ENCODE data around the gene SLC4A1.
A peak's percentile ranks its signal among the peaks of the same experiment; 100 is the strongest.
"Not testable (repeated sequence)": the region's sequence is repeated elsewhere in the genome, so short reads cannot be mapped to it uniquely, and the experiment has no call there.

SLC4A1 gene

DNA sequence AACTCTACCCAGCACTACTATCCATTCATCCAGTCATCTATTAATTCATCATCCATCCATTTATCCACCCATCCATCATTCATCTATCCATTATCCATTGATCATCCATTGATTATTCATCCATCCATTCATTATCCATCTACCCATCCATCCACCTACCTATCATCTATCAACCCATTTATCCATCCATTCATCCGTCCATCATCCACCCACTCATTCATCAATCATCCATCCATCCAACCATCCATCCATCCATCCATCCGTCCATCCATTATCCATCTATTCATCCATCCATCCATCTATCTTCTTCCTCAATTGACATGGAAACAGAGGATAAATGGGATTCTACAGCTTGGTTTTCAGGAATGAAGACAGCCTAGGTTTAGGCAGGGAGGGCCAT lies 12.0 kb downstream of the SLC4A1 start:
- DNase-seq, result no peak

DNA sequence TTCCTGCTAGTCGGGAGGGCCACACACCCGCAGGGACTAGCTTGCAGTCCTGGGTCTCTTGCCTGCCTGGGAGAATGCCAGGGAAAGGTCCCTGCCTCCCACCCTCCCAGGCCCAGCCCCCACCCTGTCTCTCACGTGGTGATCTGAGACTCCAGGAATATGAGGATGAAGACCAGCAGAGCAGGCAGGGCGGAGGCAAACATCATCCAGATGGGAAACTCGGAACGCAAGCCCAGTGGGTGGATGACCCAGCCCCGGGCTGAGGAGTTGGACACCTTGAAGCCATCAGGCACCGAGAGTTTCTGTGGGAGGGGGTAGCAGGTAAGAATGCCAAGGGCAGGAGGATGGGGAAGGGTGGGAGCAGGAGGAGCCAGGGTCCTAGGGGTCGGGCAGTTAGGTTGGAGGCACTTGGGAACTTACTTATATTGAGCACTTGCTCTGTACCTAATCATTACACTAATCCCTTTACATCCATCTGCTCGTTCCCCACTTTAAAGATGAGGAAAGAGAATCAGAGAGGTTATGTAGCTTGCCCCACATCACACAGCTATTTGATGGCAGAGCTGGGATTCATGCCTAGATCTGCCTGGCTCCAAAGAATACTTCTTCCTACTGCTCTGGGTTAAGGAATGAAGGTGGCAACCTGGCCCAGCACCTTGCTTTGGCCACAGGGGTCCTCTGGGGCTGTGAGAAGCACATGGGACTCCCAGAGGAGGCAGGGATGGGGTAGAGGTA lies 13.4 kb downstream of the SLC4A1 start:
- no peak for DNase-seq

DNA sequence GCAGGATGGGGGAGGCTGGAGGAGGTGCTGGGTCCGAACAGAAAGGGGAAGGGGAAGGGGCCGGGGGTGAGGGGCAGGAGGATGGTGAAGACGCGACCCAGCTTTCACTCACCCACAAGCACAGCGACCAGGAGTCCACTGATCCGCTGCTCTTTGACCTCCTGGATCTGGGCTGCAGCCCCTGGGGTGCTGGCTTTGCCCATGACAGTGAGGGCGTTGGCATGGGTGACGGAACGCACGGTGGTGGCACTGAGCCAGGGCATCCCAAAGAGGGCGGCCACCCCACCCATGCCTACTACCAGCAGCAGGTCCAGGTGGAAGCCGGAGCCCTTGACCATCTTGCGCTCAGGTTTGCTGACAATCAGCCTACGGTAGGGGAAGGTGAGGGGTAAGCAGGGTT lies 14.9 kb downstream of the SLC4A1 start:
- no peak for DNase-seq

DNA sequence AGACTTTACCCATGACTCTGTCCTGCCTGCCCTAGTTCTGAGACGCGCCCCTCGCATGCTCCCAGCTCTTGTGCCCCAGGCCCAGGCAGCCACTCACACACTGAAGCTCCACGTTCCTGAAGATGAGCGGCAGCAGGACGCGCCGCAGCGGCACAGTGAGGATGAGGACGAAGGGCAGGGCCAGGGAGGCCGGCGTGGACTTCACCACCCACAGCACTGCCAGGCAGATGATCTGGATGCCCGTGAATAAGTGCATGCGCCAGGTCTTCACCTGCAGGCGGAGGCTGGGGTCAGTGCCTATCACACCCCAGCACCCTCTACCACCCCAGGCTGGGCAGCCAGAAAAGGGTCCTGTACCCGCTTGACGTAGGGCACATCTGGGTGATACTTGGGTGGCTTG lies 16.9 kb downstream of the SLC4A1 start:
- DNase-seq, result no peak

DNA sequence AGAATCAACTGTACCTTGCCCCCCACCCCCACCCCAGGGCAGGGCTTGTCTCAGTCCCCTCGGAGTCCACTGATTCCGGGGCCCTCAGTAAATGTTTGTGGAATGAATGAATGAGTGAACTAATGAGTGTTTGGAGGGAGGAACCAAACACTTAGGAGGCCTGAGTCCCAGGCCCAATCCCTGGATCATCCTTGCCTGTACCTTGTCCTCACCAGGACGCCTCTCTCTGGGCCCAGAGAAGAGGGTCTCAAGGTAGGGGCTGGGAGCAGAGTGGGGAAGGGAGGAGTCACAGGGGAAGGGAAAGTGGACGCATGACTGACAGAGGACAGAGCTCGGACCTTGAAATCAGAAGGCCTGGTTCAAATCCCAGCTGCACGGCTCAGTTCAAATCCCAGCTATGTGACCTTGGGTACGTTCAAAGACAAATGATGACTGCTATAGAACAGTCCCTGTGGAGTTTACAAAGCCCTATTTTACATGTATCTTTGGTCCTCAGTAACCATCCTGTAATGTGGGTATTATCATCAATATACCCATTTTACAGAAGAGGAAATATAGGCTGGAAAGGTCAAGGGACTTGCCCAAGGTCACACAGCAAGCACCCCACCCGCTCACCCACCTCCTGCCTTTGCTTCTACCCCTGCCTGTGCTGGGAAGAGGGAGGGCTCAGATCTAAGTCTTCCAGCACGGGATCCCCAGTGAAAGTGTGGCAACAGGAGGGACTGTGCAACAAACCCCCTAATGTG lies 18.3 kb downstream of the SLC4A1 start:
- no peak for DNase-seq

DNA sequence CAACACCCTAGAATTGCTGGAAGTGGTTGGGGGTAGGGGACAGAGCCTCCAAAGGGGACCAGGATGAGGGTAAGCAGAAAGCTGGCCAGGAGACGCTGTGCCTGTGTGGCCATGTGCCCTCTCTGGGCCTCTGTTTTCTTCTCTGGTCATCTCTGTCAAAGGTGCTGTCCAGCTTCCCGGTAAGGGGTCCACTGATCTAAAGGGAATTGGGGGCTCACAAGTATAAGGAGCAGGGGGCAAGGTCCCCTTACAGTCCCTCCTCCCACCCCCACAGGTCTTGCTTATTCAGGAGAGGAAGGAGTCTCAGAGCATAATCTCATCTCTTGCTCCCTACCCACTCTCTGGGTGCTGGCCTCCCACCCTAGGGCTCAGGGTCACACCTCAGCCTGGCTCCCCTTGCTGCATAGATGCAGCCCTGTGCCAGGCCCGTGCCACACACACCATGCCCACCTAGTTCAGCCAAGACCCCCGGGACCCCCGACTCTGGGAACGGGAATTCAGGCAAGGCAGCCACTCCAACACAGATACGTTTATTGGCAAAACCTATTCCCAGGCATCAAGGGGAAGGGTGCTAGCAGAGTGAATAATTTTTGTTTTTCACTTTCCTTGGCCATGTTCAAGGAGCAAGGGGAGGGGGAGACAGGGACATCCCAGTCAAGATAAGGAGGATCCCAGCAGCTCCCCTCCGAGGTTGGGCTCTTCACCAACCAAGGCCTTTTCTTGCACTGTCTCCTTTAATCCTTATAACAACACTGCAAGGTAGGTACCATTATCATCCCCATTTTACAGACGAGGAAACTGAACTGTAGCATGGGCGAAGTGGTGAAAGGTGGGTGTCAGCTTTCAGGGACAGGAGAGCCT lies 19.8 kb downstream of the SLC4A1 start:
- DNase-seq, result no peak

DNA sequence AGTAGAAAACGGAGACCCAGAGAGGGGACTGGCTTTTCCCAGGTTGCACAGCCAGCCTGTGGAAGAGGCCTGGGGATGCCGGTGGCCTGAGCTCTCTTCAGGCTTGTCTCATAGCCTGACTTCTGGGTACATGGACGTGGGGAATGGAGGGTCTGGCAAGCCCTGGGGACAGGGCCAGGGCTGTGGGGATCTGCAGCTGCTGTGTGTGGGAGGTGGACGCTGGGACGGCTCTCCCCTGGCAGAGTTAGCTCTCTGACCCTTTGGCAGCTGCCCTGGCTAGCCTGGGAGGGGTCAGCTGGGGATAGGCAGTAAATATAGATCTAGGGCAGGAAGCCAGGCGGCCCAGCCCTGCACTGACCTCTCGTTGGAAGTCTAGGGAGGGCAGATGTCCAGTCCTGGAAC lies 20.5 kb downstream of the SLC4A1 start:
- DNase-seq, result no peak

DNA sequence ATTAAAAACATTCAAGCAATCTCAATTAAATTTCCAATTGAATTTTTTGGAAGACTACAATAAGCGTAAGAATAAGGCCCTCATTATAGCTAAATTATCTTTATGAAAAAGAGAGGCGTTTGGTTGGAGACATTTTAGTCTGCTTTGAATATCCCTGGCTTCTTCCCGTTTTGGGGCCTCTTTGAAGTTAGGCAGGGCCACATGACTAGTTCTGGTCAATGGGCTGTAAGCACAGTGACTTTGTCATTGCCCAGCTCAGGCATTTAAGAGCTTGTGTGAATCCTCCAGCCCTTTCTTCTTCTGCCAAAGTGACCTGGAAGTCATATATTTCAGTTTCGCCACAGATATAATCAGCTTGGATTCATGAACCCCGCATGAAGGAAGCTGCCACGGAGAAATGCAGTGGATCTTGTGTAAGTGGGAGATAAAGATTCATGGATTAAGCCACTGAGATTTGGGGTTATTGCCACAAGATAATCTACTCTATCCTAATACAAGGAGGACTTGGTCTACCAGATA lies 26.8 kb downstream of the SLC4A1 start:
- no peak for DNase-seq

DNA sequence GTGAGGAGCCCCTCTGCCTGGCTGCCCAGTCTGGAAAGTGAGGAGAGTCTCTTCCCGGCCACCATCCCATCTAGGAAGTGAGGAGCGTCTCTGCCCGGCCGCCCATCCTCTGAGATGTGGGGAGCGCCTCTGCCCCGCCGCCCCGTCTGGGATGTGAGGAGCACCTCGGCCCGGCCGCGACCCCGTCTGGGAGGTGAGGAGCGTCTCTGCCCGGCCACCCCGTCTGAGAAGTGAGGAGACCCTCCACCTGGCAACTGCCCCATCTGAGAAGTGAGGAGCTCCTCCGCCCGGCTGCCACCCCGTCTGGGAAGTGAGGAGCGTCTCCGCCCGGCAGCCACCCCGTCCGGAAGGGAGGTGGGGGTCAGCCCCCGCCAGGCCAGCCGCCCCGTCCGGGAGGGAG lies 30.0 kb downstream of the SLC4A1 start:
- DNase-seq, result not testable (repeated sequence)

DNA sequence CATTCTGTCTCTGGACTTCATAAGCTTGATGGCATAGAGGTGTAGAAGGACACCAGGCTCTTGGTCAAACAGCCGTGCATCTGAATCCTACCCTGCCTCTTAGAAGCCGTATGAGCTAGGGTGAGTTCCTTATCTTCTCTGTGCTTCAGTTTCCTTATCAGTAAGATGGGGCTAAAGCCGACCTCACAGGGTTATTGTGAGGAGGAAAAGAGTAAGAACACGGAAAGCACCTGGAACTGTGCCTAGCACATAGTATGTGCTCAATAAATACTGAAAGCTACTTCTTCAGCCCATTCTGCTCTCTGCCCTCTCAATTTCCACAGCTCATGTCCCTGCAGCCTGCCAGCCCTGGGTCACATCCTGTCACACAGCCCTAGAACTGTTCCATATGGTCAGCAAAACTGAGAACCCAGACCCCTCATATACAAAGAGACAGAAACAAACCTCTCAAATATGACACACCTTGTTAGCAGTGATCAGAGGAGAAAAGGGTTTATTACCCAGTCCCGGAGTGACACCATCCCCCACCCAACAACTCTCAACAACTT lies 31.4 kb downstream of the SLC4A1 start:
- no peak for DNase-seq

DNA sequence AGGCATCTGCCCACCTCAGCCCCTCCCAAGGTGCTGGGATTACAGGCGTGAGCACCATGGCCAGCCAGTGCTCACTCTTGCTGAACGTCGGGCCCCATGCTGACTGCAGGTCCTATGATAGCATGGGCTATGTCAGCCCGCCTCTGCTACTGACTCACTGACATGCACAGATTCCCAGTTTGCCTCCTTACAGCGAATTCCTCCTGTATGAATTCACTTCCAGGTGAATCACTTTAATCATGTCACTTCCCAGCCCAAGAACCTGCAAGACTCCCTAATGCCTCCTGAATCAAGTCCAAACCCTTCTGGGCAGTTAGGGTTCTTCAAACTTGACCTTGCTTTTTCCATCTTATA lies 32.4 kb downstream of the SLC4A1 start:
- peak; percentile 69 for DNase-seq

DNA sequence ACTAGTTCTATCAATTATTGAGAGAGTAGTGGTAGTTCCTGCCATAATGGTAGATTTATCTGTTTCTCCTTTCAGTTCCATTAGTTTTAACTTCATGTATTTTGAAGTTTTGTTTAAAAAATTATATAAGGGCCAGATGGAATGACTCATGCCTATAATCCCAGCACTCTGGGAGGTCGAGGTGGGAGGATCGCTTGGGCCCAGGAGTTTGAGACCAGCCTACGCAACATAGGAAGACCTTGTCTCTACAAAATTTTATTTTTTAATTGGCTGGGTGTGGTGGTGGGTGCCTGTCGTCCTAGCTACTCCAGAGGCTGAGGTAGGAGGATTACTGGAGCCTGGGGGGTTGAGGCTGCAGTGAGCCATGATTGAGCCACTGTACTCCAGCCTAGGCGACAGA lies 34.4 kb downstream of the SLC4A1 start:
- DNase-seq, result no peak

DNA sequence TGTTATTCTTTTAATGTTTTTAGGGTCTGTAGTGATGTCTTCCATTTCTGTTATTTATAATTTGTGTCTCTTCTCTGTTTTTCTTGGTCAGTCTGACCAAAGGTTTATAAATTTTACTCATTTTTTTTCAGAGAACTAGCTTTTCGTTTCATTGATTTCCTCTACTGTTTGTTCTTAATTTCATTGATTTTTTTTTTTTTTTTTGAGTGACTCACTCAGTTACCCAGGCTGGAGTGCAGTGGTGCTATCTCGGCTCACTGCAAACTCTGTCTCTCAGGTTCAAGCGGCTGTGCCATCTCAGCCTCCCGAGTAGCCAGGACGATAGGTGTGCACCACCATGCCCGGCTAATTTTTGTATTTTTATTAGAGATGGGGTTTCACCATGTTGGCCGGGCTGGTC lies 35.9 kb downstream of the SLC4A1 start:
- DNase-seq, result no peak

DNA sequence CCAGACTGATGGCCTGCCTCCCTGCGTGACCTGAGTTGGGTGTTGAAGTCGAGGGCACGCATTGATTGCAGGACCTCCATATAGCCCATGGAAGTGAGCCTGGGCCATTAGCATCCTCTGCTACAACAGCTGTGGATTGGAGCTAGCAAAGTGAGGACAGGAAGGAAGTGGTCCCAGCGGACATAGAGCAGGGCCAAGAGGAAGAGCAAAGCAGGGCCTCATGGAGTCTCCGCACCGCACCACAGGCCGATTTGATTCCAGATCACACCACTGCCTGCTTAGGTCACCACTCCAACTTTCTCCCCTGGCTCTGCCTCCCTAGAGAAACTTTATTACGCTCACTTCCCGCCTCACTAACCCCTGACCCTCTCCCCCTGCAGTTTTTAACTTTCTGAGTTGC lies 37.8 kb downstream of the SLC4A1 start:
- DNase-seq, result no peak

DNA sequence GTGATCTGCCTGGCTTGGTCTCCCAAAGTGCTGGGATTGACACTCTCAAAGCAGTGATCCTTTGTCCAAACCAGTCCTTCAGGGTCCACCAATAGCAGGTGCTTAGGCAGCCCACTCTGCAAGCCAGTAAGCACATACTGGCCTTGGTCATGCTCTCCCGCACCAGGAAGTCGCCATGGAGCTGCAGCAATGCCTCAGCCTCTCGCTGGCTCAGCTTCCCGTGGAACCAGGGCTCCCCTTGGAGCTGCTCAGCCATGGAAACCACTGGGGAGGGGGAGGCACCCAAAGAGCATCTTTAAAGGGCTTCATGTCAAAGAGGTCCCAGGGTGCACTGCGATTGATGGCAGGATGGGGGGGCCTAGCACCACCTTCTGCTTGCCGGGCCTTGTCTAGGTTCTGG lies 38.8 kb downstream of the SLC4A1 start:
- DNase-seq, result no peak

DNA sequence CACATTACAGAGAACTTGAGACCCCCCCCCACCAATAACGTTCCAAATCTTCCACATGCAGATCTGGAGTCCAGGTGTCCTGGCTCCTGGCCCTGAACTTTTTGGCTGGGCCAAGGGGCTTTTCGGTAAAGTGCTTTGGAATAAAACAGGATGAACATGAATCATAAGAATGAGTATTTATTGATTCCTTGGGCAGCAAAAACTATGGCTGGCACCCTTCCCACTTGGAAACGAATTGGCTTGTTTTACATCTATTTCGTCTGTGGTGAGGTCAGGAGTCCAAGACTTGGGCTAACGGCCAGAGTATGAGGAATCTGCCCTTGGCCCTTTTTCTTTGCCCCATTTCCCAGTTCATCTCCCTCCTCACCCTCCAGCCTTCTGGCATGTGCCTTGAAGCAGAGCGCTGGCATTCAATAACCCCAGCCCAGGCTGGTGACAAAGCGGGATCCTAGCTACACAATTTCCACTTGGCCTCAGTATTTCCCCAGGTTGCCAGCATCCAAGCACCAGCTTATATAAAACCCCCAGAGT lies 44.3 kb downstream of the SLC4A1 start:
- DNase-seq, result peak; percentile 83

DNA sequence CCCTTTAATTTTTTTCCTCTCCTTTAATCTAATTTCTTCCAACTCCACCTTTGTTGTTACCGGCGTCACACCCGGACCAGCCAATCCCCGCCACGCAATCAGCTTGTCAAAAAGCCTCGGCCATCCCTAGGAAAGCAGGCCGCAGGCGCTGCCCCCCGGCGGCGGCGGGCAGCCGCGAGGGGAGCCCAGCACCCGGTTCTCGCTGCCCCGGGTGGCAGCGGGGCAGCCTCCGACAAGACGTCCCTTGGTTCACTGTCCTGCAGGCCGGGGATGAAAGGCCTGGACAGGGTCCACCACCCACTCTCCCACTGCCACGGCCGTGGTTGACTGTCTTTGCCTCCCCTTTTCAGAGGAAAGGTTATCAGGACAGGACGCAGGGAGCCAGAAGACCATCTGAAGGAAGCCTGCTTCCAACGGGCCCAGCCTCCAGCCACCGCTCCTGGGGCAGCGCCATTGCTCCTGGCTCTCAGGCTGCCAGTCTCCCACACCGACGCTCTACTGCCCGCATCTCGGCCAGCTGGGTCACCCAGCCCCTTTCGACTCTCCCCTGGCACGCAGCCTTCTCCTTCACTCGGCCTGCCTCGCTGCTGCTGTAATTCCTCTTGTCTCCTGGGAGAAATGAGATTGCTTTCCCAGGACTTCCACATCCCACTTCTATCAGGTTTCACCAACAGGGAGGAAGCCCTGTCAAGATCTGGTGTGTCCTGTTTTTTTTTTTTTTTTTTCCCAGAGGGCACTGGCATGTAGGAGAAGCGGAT lies 45.6 kb downstream of the SLC4A1 start:
- DNase-seq, result peak; percentile 78

DNA sequence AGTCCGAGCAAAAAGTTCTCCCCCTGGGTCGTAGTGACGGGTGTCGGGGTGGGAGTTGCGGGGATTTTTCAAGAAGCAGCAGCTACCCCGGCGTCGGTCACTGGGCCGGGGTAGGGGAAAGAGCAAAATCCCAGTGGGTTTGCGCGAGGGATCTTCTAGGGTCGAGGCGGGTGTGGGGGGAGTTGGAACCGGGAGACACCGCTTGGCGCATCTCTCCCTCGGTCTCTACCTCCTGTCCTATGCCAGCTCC lies 46.1 kb downstream of the SLC4A1 start:
- DNase-seq, result no peak

DNA sequence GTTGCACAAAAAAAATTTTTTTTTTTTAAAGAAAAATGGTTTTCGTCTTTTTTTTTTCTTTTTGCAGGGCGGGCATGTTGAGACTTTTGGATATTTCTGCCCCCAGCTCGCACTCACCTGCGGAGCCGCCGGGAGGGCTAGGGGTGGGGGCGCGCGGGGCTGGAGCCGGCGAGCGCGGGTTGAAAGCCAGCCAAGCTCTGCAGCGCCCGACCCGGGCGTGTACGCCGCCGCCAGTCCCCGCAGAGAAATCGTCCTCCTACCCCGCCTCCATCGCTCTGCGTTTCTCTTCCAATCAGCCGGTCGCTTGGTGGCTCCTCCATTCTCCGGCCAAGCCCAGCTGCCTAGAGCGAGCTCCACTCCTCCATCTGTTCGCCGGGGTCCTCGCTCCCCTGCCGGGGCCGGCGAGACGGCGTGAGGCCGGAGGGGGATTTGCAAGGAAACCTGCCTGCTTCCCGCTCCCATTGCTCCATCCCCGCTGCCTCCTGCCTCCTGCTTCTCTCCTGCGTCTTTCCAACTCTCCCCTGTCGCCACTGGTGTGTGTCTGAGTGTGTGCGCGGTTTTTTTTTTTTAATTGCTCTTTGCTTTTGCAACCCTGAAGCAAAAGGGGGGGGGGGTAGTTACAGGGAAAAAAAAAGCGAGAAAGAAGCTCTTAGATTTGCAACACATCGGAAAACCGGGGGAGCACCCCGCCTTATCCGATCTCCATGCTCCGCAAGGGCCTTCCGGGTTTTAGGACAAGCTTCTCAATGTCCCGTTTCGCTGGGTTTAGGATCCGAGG lies 46.7 kb downstream of the SLC4A1 start:
- DNase-seq, result peak; percentile 84

DNA sequence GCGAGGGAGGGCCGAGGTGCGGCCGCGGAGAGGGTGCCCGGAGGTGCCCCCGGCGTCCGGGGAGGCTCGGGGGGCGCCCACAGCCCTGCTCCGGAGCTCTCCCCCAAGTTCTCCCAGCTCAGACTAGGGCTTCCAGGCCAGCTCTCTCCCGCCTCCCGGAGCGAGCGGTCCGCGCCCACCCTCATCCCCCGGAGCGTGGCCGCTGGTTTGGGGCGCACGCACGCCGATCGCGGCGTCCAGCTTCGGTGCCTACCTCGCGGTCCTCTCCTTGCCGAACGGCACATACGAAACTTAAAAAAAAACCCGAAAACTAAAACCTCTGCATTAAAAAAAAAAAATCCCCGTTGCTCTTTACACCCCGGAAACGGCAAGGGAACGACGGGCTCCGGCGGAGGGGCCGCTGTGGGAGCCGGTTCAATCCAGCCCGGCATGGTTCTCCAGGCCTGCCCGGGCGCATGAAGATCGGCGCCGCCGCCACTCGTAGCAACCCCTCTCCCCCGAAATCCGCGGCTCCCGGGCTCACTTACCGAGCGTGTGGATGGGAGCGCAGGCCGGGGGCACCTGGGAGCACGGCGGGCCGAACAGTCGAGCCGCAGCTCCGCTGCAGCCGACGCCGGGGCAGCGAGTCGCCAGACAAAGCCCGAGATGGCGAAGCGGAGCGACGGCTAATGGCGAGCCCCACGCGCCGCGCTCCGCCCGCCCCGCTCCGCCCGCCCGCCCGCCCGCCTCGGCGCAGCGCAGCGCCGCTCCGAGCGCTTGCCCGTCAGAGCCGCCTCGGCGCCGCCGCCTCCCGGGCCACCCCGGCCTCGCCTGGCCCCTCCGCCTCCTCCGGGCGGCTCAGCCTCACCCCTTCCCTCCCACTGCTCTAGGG lies 47.5 kb downstream of the SLC4A1 start:
- DNase-seq, result peak; percentile 49

Data from EL (cell line).